Measurements from ENCODE around the gene FLVCR2.
"Not testable (repeated sequence)": the region's sequence is repeated elsewhere in the genome, so short reads cannot be mapped to it uniquely, and the experiment has no call there.

FLVCR2 gene

DNA sequence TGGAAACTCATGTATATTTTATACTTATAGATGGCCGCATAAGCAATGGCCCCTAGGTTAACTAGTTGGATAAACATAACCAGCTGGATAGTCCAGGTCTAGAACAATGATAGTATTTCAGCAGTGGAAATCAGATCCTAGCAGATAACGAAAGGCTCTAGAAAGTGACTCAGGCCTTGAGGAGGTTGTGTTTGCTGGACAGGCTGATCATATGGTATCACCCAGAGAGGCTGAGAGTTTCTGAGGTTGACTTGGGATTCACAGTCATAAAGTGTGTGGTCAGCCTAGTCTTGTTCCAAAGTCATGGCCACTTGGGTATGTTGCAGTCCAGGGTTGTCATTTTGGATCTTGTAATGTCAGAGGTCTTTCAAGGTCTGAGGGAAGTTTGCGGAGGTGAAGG lies 16.8 kb downstream of the FLVCR2 start:
- peak; percentile 51 for DNase-seq (ENCODE audit: low read depth)

DNA sequence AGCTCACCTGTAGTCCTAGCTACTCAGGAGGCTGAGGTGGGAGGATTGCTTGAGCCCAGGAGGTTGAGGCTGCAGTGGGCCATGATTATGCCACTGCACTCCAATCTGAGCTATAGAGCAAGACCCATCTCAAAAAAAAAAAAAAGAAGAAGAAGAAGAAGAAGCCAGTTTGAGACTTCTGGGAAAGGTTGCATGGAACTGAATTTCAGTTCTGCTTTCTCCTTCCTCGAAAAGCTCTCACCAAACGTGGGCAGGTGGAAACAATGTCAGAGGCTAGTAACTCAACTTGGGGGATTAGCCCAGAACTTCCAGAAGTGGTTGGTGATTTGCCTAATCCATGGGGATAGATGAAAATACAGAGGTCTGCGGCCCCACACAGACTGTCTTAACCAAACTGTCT lies 18.7 kb downstream of the FLVCR2 start:
- DNase-seq (ENCODE audit: low read depth) = no peak

- DNase-seq (ENCODE audit: low read depth) = not testable (repeated sequence)
These were observed 21.7 kb downstream of the FLVCR2 start for GRCh38 chr14:75600100-75600499.

GRCh38 chr14:75601061-75601460 lies 22.6 kb downstream of the FLVCR2 start:
- not testable (repeated sequence) for DNase-seq (ENCODE audit: low read depth)

DNA sequence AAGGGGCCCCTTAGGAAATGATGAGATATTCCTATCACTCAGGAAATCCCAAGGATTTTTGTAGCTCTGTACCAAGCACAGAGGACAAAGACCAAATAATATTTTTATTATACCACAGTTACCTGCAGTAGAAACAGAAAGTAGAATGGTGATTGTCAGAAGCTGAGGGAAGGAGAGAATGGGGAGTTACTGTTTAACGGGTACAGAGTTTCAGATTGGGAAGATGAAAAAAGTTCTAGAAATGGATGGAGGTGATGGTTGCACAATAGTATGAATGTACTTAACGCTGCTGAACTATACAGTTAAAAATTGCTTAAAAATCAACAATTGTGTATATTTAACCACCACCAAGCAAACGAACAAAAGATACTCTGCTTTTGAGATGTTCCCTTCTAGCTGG lies 24.1 kb downstream of the FLVCR2 start:
- no peak for DNase-seq (ENCODE audit: low read depth)

DNA sequence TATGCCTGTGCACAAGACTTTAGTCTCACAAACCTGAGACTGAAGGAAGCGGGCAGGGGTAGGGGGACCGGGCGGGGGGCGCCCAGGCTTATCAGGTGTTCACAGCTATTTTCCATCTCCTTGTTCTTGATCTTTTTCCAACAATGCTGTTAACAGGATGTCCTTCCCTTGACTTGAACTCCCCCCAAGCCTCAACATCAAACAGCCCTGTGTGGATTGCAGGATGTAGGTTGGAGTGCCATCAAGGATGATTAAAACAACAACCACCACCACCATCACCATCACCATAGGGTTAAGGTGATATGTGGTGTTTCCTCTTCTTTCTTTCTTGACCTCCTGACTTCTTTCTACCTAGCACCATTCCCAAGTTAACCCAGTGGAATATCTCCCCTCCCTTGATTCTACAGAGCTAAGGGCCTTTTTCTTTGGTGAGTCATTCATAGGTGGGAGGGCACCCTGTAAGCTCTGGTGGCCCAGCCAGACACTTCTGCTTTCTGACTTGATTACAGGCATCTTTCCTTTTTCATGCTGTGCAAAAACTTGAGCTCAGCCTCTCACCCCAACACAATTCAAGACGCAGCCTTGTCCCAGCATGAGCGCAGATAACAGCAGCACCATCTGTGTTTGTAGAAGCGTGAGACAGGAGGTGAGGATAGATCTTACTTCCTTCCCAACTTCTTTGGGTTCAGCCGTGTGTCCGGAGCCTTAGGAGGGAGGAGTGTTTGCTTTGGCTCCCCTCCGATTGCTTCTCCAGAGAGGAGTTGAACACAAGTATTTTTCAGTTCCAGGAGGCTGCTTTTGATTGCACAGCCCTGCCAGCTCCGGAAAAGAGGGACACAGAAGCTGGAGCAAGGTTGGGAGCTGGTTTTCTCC lies 26.8 kb downstream of the FLVCR2 start:
- DNase-seq (ENCODE audit: low read depth) = peak; percentile 19

DNA sequence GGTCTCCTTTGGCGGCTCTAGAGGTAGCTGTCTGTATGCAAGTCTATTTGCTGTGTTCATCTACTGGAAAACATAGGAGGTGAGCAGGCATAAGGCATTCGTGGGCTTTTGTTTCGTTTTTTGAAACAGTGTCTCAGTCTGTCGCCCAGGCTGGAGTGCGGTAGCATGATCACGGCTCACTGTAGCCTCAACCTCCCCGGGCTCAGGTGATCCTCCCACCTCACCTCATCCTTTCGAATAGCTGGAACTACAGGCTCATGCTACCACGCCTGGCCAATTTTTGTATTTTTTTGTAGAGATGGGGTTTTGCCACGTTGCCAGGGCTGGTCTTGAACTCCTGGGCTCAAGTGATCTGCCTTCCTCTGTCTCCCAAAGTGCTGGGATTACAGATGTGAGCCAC lies 27.5 kb downstream of the FLVCR2 start:
- DNase-seq (ENCODE audit: low read depth) = no peak

- DNase-seq (ENCODE audit: low read depth) = no peak
These were observed 28.6 kb downstream of the FLVCR2 start for GRCh38 chr14:75607044-75607443.

DNA sequence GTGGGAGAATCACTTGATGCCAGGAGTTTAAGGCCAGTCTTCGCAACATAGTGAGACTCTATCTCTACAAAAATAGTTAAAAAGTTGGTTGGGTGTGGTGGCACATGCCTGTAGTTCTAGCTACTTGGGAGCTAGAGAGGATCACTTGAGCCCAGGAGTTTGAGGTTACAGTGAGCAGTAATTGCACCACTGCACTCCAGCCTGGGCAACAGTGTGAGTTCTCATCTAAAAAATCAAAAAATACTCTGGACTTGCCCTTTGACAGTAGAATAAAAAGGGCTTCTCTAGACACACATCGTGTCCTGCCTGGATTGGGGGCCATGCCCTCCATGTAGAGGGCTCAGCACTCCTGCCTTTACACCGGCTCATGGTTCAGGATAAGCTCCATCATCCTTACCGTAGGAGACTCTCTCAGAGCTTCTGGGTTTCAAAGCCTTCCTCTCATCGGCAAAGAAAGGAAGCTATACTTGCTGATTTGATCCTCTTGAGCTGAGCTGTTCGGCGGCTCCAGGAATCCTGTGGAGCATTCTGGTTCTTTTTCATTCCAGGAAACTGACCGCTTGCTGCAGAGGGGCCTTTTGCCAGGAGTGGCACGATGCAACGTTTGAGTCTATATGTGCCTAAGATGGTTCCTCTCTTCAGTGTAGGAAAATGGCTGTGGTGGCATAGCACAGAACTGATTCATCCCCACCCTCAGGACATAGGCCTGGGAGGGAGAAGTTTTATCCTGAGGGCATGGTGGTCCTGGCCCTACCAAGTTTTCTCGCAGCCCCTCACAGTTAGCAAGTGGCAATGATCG lies 29.6 kb downstream of the FLVCR2 start:
- no peak for DNase-seq (ENCODE audit: low read depth)

DNA sequence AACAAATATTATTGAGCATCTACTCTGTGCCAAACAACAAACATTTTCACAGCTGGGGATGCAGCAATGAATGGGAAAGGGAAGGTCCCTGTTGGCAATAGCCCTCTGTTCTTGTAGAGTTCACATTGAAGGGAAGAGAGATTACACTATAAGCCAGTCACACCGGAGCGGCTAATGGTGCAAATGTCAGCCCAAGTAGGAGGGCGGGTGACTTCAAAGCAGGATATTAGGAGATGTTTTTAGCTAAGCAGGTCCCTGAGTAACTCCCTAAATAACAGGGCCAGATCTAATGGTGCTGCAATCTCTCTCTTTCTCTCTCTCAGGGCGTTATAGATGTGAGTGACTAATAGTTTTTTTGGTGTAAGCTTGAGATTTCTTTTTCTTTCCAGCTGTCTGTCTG lies 30.7 kb downstream of the FLVCR2 start:
- peak; percentile 5 for DNase-seq (ENCODE audit: low read depth)

GRCh38 chr14:75609606-75610475 lies 31.4 kb downstream of the FLVCR2 start:
- peak; percentile 53 for DNase-seq (ENCODE audit: low read depth)

DNA sequence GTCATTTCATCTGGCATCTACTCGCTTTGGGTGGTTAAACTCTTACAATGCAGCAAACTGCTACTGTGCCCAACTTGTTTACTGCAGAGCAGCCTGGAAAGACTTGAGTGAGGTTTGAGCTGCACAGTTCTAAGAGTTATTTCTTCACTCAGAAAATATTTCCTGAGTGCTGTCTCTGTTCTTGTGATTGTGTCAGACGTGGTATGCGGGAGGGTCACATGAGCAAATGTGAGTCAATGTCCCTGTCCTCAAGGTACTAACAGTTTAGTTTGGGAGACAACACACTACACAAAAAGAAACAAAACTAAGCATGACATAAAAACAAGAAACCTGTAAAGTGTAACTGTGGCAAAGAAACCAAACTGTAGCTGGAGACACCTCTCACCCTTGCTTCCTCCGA lies 32.4 kb downstream of the FLVCR2 start:
- DNase-seq (ENCODE audit: low read depth) = peak; percentile 70

- no peak for DNase-seq (ENCODE audit: low read depth)
These were observed 33.7 kb downstream of the FLVCR2 start for GRCh38 chr14:75612157-75612556.

DNA sequence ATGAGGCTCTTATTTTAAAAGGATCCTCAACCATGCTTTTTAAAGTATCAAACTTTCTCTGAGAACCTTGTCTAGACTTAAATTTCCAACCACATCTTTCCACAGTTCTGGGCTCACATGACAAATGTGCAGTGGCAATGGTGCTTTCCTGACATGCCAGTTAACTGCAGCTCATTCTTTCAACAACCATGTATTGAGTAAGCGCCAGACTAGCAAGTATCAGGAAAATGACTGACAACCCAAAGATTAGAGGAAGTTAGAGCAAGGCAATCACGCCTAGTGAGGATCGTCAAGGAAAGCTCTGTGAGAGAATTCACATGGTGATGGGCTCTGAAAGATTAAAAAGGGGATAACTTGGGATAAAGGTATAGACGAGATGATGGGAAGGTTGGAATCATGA lies 35.8 kb downstream of the FLVCR2 start:
- DNase-seq (ENCODE audit: low read depth) = no peak

- DNase-seq (ENCODE audit: low read depth) = no peak
These were observed 36.8 kb downstream of the FLVCR2 start for GRCh38 chr14:75615200-75615599.

GRCh38 chr14:75619548-75619947 lies 41.1 kb downstream of the FLVCR2 start:
- no peak for DNase-seq (ENCODE audit: low read depth)

- DNase-seq (ENCODE audit: low read depth) = no peak
These were observed 46.6 kb downstream of the FLVCR2 start for GRCh38 chr14:75625034-75625433.

- DNase-seq (ENCODE audit: low read depth) = no peak
These were observed 48.0 kb downstream of the FLVCR2 start for GRCh38 chr14:75626396-75626795.

- DNase-seq (ENCODE audit: low read depth) = no peak
These were observed 48.4 kb downstream of the FLVCR2 start for GRCh38 chr14:75626863-75627262.

DNA sequence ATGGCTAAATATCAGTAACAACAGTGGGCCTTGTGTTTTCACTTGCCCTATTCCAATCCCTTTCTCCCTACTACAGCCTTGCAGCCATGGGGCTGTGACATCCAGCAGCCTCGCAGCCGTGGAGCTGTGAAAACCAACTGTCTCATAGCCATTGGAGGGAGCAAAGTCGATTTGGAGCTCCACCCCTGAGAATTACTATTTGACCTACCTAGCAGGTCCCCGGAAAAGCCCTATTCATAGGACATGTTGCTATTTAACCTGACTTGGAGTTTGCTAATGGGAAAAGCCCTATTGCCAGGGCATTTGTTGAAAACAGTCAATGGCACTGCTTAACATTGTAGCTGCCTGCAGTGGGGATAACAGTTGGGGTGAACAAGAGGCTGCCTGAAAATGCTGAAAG lies 49.0 kb downstream of the FLVCR2 start:
- DNase-seq (ENCODE audit: low read depth) = no peak

DNA sequence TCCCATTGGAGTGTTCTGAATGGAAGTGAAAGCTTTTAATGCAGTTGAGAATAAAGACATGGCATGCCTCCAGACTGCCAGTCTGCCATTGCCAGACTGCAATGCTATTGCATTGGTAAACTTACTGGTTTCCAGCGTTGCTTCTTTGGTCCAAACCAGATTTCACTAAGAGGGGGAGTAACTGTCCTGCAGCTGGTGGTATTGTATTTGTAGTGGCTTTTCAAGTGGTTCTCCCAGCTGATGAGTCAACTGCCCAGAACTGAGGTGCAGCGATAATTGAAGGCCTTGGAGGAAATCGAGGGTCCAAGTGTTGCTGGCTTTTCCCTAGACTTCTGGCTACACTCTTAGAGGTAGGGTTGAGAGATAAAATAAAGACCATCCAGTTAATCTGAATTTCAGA lies 50.4 kb downstream of the FLVCR2 start:
- DNase-seq (ENCODE audit: low read depth) = no peak

Measured in iris pigment epithelial cell (primary cell).